ENCODE results near the gene GLTPD2. TPM values are rescaled to one million over a fixed set of nuclear protein-coding genes. Genes with fewer than 3 reads are reported as not detected.
A peak's percentile ranks its signal among the peaks of the same experiment; 100 is the strongest.

Gene GLTPD2
- total RNA-seq, 1 experiment from 2014 or later, result not detected

DNA sequence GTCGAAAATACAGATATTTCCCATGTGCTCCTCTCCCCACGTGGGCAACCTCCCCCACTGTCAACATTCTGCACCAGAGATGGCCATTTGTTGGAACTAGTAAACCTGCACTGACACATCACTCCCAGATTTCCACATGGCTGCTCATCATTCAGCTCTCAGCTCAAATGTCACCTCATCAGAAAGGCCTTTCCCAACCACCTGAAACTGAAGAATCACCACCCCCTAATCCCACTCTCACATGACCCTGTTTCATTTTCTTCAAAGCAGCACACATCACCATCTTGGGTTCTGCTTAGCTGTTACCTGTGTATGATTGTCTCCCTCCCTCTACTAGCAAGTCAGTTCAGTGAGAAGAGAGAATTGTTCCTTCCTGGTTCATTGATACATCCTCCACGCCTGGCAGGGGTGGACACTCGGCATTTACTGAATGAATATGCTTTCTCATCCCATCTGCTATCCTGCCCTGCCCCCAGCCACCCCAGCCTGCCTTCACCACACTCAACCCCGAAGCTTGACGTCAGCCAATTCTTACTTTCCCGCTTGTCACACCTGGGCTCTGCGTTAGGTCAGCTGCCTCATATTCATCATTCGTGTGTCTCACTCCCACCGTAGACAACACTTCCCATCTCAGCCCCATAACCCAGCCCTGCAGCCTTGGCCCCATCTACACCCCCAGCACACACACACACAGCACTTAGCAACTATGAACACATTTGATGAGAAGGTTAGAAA is 11.9 kb downstream of the GLTPD2 start:
- Histone ChIP-seq H2BK15ac (ENCODE audit: low read depth, low read length) (no peak overlapping the region), H4K20me1 (ENCODE audit: control insufficient read depth, insufficient read depth, insufficient read length) (no peaks in the 10 kb centered on the region), H4K8ac (replicated peaks; ENCODE audit: insufficient read length, low read depth, low read length) (no peak overlapping the region), H3K18ac (ENCODE audit: insufficient read length, low read depth, low read length) (no peak overlapping the region), H2BK12ac (ENCODE audit: insufficient read length, low read depth, low read length) (no peak overlapping the region), H3K4ac (ENCODE audit: low read depth, low read length) (no peak overlapping the region), H3K4me1 (ENCODE audit: insufficient read depth, low read length) (no peaks in the 10 kb centered on the region), H2AK5ac (ENCODE audit: insufficient read length, low read length) (no peak overlapping the region), H2AFZ (ENCODE audit: low read length) (no peak overlapping the region), H3K79me1 (ENCODE audit: insufficient read depth, low read depth, low read length, poor library complexity, severe bottlenecking) (no peaks in the 10 kb centered on the region), H3K9ac (ENCODE audit: extremely low read depth, insufficient read length, low read length) (no peak overlapping the region), H3K56ac (ENCODE audit: insufficient read length, low read depth, low read length) (no peak overlapping the region), H3K23ac (ENCODE audit: insufficient read length, low read depth, low read length) (no peak overlapping the region), H3T11ph (ENCODE audit: low read length) (no peak overlapping the region), H3K23me2 (ENCODE audit: insufficient read length, low read depth, low read length, poor library complexity, severe bottlenecking) (peaks cover 4% of the 10 kb centered on the region), H4K91ac (ENCODE audit: insufficient read length, low read depth, low read length) (no peak overlapping the region), H2BK20ac (ENCODE audit: low read depth, low read length, poor library complexity, severe bottlenecking) (no peak overlapping the region), H3K27me3 (ENCODE audit: insufficient read depth, low read length) (no peaks in the 10 kb centered on the region), H4K5ac (ENCODE audit: insufficient read length, low read depth, low read length) (no peak overlapping the region), H3K4me2 (ENCODE audit: insufficient read depth, insufficient read length, low read length) (no peak overlapping the region), H3K14ac (ENCODE audit: insufficient read depth, low read length) (no peak overlapping the region), H3K27ac (ENCODE audit: insufficient read length, low read depth, low read length) (no peak overlapping the region), H2BK5ac (ENCODE audit: insufficient read length, low read length) (no peak overlapping the region), H3K79me2 (ENCODE audit: insufficient read depth, low read length) (no peaks in the 10 kb centered on the region), H2BK120ac (ENCODE audit: low read depth, low read length, poor library complexity, severe bottlenecking) (no peak overlapping the region), H3K9me3 (ENCODE audit: control insufficient read depth, low read depth, low read length) (no peaks in the 10 kb centered on the region)
- Mint-ChIP-seq H3K4me1 (peaks cover 2 to 12% of the 10 kb centered on the region in 2 experiments; a peak in 2 of 4 replicates), H3K4me3 (peak overlapping the region in 1 of 2 experiments; percentile 15; a peak in 1 of 5 replicates), H3K27ac (peak overlapping the region in 2 of 3 experiments; percentile 12 to 40; a peak in 3 of 7 replicates), H3K36me3 (ENCODE audit: insufficient read depth in 1 of 3, low read depth in 3 of 3) (peaks cover 16 to 25% (median 19%) of the 10 kb centered on the region in 3 experiments; a peak in 6 of 7 replicates), H3K9me3 (no peaks in the 10 kb centered on the region), H3K27me3 (ENCODE audit: low read depth) (no peaks in the 10 kb centered on the region)
- TF ChIP-seq, protein P1, sequence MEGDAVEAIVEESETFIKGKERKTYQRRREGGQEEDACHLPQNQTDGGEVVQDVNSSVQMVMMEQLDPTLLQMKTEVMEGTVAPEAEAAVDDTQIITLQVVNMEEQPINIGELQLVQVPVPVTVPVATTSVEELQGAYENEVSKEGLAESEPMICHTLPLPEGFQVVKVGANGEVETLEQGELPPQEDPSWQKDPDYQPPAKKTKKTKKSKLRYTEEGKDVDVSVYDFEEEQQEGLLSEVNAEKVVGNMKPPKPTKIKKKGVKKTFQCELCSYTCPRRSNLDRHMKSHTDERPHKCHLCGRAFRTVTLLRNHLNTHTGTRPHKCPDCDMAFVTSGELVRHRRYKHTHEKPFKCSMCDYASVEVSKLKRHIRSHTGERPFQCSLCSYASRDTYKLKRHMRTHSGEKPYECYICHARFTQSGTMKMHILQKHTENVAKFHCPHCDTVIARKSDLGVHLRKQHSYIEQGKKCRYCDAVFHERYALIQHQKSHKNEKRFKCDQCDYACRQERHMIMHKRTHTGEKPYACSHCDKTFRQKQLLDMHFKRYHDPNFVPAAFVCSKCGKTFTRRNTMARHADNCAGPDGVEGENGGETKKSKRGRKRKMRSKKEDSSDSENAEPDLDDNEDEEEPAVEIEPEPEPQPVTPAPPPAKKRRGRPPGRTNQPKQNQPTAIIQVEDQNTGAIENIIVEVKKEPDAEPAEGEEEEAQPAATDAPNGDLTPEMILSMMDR (conservative IDR thresholded peaks at IDR 0.05), result no peak
- WGBS (ENCODE audit: extremely low coverage, insufficient read length, low lambda C conversion rate), result no CpG with 5 or more reads among the region's 10 CpGs
- no peak for DNase-seq
